HG03460 (cell line): Measurements from ENCODE around the gene SPATA17.

Experiments
- ATAC-seq: cut with Tn5 transposase; IDR thresholded peaks from one replicate; pipeline ENCODE4 v1.9.1; 2021; ENCODE audit not compliant: unreplicated experiment

Gene SPATA17

GRCh38 chr1:217839161-217839560, 208.0 kb downstream of the SPATA17 start:
- ATAC-seq: no peak

- ATAC-seq: no peak
Measured at GRCh38 chr1:217846733-217847132, 215.6 kb downstream of the SPATA17 start.

- ATAC-seq: no peak
Measured at GRCh38 chr1:217847643-217848042, 216.5 kb downstream of the SPATA17 start.

GRCh38 chr1:217856342-217857034, 225.3 kb downstream of the SPATA17 start:
- no peak for ATAC-seq

- ATAC-seq: no peak
Measured at GRCh38 chr1:217857061-217857460, 225.9 kb downstream of the SPATA17 start.

GRCh38 chr1:217861658-217862057, 230.5 kb downstream of the SPATA17 start:
- no peak for ATAC-seq

- ATAC-seq: no peak
Measured at GRCh38 chr1:217867446-217867995, 236.4 kb downstream of the SPATA17 start.

GRCh38 chr1:217871955-217872354, 240.8 kb downstream of the SPATA17 start:
- ATAC-seq: no peak

- no peak for ATAC-seq
Measured at GRCh38 chr1:217875229-217875628, 244.1 kb downstream of the SPATA17 start.

- ATAC-seq: no peak
Measured at GRCh38 chr1:217876401-217876800, 245.3 kb downstream of the SPATA17 start.

- ATAC-seq: no peak
Measured at GRCh38 chr1:217876896-217877295, 245.8 kb downstream of the SPATA17 start.

- no peak for ATAC-seq
Measured at GRCh38 chr1:217881131-217881543, 250.0 kb downstream of the SPATA17 start.

- ATAC-seq: no peak
Measured at GRCh38 chr1:217881607-217882332, 250.6 kb downstream of the SPATA17 start.

DNA sequence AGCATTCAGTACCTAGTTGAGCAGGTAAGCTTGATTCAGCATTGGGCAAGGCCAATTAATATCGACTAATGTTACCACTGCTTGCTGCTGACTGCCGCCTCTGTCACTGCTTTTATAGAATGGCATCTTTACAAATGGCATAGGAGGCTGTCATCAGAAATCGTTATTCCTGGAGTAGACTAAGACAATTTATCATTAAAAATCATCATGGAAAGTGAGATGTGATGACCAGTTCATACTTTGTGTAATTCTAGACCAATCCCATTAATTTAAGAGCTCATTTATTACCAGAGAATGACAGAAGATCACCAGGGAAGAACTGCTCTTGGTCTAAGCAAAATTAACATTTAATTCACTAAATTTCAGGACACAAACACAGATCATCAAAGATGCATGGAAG, 254.0 kb downstream of the SPATA17 start:
- ATAC-seq: no peak

DNA sequence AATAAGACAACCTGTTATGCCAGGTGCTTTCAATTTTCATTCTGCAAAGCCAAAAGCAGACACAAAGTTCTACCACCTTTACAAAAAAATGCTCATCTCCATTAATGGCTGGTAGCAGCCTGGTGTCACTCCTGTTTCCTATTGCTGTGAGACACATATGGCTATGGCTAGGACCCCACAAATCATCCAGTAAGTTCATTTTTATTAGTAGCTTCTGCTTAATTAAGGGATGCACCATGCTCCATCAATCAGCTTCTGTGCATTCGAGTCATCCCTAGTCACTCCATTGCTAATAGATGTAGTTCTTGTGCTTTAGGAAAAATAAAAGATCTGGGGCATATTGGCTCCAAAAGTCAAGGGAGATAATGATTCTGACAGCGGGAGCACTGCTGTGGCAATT, 257.2 kb downstream of the SPATA17 start:
- no peak for ATAC-seq

DNA sequence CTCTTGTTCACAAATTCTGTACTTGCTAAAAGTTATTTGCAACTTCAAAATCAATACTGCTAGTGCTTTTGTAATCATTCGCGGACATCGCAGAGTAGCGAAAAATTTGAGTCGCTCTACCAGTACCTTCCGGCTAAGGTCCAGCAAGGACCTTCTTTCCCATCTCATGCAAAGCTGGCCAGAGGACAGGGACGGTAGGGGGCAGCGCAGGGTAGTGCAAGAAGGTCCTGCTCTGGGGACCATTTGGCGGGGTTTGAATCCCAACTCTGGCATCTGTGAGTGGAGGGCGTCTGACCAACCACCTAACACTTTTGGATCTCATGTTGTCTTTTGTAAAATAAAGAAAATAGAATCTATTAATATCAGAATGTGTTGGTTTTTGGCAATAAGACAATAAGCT, 258.3 kb downstream of the SPATA17 start:
- ATAC-seq: no peak

- no peak for ATAC-seq
Measured at GRCh38 chr1:217891966-217892365, 260.8 kb downstream of the SPATA17 start.

DNA sequence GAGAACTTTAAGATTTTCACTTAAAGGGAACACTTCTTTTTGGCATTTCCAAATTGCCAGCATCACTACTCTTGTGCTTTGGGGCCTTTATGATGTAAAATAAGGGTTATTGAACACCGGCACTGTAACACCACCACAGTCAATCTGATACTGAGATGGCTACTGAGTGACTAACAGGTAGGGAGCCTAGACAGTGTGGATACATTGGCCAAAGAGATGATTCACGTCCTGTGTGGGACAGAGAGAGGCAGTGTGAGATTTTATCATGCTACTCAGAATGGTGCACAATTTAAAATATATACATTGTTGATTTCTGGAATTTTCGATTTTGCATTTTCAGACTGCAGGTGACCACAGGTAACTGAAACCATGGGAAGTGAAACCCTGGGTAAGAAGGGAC, 261.6 kb downstream of the SPATA17 start:
- ATAC-seq: no peak

- ATAC-seq: no peak
Measured at GRCh38 chr1:217895841-217896240, 264.7 kb downstream of the SPATA17 start.

- no peak for ATAC-seq
Measured at GRCh38 chr1:217896490-217896889, 265.3 kb downstream of the SPATA17 start.

GRCh38 chr1:217897100-217897499, 266.0 kb downstream of the SPATA17 start:
- ATAC-seq: no peak

GRCh38 chr1:217899614-217900013, 268.5 kb downstream of the SPATA17 start:
- ATAC-seq: no peak
